Activated T-helper 1 cell treated with anti-CD3 and anti-CD28 coated beads, Interleukin-12 subunit alpha, Interleukin-12 subunit beta, Interleukin-2, Interleukin-4 antibody, amounts not matched to agents 30 ng/mL and 10 ng/mL and 1 ng/mL, durations not matched to agents 14 hours and 24 hours and 36 hours (primary cell): Measurements from ENCODE around the gene MCHR2. TPM values are rescaled to one million over a fixed set of nuclear protein-coding genes. Genes with fewer than 3 reads are reported as not detected.

Source experiments
- DNase-seq: peaks from one replicate; pipeline ENCODE4 v3.0.0; 2021; ENCODE audit warnings: low spot score
- H3K27ac Mint-ChIP-seq: one replicate; pipeline ENCODE4 v1.8.0; 2021; ENCODE audit warnings: mild to moderate bottlenecking, mixed read lengths
- H3K27me3 Mint-ChIP-seq: one replicate; pipeline ENCODE4 v1.8.0; 2022; ENCODE audit warnings: mild to moderate bottlenecking, moderate library complexity, mixed read lengths; ENCODE audit not compliant: insufficient read depth
- H3K36me3 Mint-ChIP-seq: one replicate; pipeline ENCODE4 v1.8.0; 2021; ENCODE audit warnings: low read depth, mixed read lengths
- H3K4me1 Mint-ChIP-seq: one replicate; pipeline ENCODE4 v1.8.0; 2021; ENCODE audit warnings: low read depth, mixed read lengths
- H3K4me3 Mint-ChIP-seq: one replicate; pipeline ENCODE4 v1.8.0; 2021; ENCODE audit warnings: mild to moderate bottlenecking, moderate library complexity, mixed read lengths
- H3K9me3 Mint-ChIP-seq: one replicate; pipeline ENCODE4 v1.8.0; 2021; ENCODE audit warnings: mixed read lengths
- intact Hi-C: fragments of 100-400 bp; cut with micrococcal nuclease; formaldehyde crosslinking; loops from one replicate; pipeline ENCODE4 v1.15.1; 2024
- total RNA-seq: library from RNA; stranded (reverse); gene quantifications from 2 replicates; pipeline ENCODE4 v1.2.3, GENCODE V29; 2022

The MCHR2 gene
- total RNA-seq, 1 donor from 2014 or later = not detected

GRCh38 chr6:99882128-99882702 is 111.8 kb downstream of the MCHR2 start:
- H3K4me3 Mint-ChIP-seq = no peak overlapping the region
- no peak for DNase-seq
- H3K4me1 Mint-ChIP-seq = no peaks in the 10 kb centered on the region
- H3K9me3 Mint-ChIP-seq = no peaks in the 10 kb centered on the region
- peaks cover 7% of the 10 kb centered on the region for H3K27me3 Mint-ChIP-seq
- intact Hi-C loops = no loop called here
- H3K27ac Mint-ChIP-seq = no peak overlapping the region
- no peaks in the 10 kb centered on the region for H3K36me3 Mint-ChIP-seq

- Mint-ChIP-seq H3K36me3 (no peaks in the 10 kb centered on the region), H3K4me1 (no peaks in the 10 kb centered on the region)
These were observed 114.6 kb downstream of the MCHR2 start for GRCh38 chr6:99879431-99879830.

GRCh38 chr6:99875068-99875467 is 119.0 kb downstream of the MCHR2 start:
- Mint-ChIP-seq H3K4me3 (no peak overlapping the region), H3K4me1 (no peaks in the 10 kb centered on the region), H3K27ac (no peak overlapping the region), H3K9me3 (no peaks in the 10 kb centered on the region), H3K36me3 (no peaks in the 10 kb centered on the region), H3K27me3 (peaks cover 14% of the 10 kb centered on the region)
- no peak for DNase-seq
- intact Hi-C loops = no loop called here

More at GRCh38 chr6:99879431-99879830, 114.6 kb downstream of the MCHR2 start:
- intact Hi-C loops = no loop called here
- no peak for DNase-seq
- no peaks in the 10 kb centered on the region for H3K9me3 Mint-ChIP-seq
- H3K4me3 Mint-ChIP-seq = no peak overlapping the region
- no peak overlapping the region for H3K27ac Mint-ChIP-seq
- H3K27me3 Mint-ChIP-seq = peaks cover 5% of the 10 kb centered on the region

- Mint-ChIP-seq H3K36me3 (no peaks in the 10 kb centered on the region), H3K27ac (no peak overlapping the region), H3K27me3 (peaks cover 23% of the 10 kb centered on the region), H3K4me3 (no peak overlapping the region), H3K4me1 (peaks cover 5% of the 10 kb centered on the region), H3K9me3 (no peaks in the 10 kb centered on the region)
- intact Hi-C loops = no loop called here
- DNase-seq = no peak
These were observed 120.9 kb downstream of the MCHR2 start for GRCh38 chr6:99873084-99873483.

- Mint-ChIP-seq H3K27me3 (peaks cover 24% of the 10 kb centered on the region), H3K9me3 (no peaks in the 10 kb centered on the region), H3K4me1 (peaks cover 5% of the 10 kb centered on the region), H3K36me3 (no peaks in the 10 kb centered on the region), H3K27ac (no peak overlapping the region), H3K4me3 (no peak overlapping the region)
- intact Hi-C loops = no loop called here
- no peak for DNase-seq
These were observed 122.4 kb downstream of the MCHR2 start for GRCh38 chr6:99871641-99872040.
